Ovary (tissue), 9 donors: Measurements from ENCODE around the gene KIAA1217. TPM values are rescaled to one million over a fixed set of nuclear protein-coding genes. Genes with fewer than 3 reads are reported as not detected.

Source experiments
- DNase-seq, 5 donors: peaks; one replicate each; pipeline ENCODE4 v3.0.0-alpha.2; 2019 to 2020
- H3K27ac ChIP-seq, 2 donors: fragments of 200-600 bp; one replicate each; pipeline versions ENCODE4 v1.5.1 to v1.8.0; 2019 to 2022
- H3K27me3 ChIP-seq: fragments of 200-600 bp; one replicate; pipeline ENCODE4 v1.8.0; 2022
- H3K36me3 ChIP-seq: fragments of 200-600 bp; sonication (generic); one replicate; pipeline ENCODE4 v1.5.1; 2019
- H3K4me1 ChIP-seq: one replicate; pipeline ENCODE4 v1.8.1; 2013; ENCODE audit warnings: mild to moderate bottlenecking, moderate library complexity; ENCODE audit not compliant: insufficient read depth
- H3K4me3 ChIP-seq: fragments of 200-600 bp; sonication (generic); one replicate; pipeline ENCODE4 v1.5.1; 2017
- H3K9me3 ChIP-seq, 2 donors: fragments of 200-600 bp in 1 of 2; sonication (generic) in 1 of 2; one replicate each; pipeline versions ENCODE4 v1.5.1 to v1.8.1; 2013 to 2019; ENCODE audit warnings: mild to moderate bottlenecking in 1 of 2, moderate library complexity in 1 of 2
- EP300 ChIP-seq: sonication (generic); formaldehyde crosslinking; IDR thresholded peaks from one replicate; pipeline ENCODE4 v1.6.1; 2017; ENCODE audit warnings: antibody characterized with exemption
- POLR2A ChIP-seq: fragments of 450-650 bp; IDR thresholded peaks from one replicate; pipeline ENCODE4 v1.6.1; 2017; ENCODE audit warnings: antibody characterized with exemption, mild to moderate bottlenecking, moderate library complexity
- WGBS, 3 donors: extraction: QIAGEN DNeasy Blood & Tissue Kit in 1 of 3; methylation state at CpG; one replicate each; pipeline versions ENCODE4 v1.1.5 to v1.1.7; 2013 to 2017; 5-methylcytosine and 5-hydroxymethylcytosine counted together
- intact Hi-C, 4 donors: fragments of 100-400 bp; cut with DNase I; formaldehyde crosslinking; loops; one replicate each; pipeline versions ENCODE4 v1.11.0 to v1.15.1; 2022 to 2023
- polyA plus RNA-seq, 2 donors: library from polyadenylated mRNA; stranded (reverse); fragments of 200-250 nt in 1 of 2; fragments of 350-450 nt in 1 of 2; fragmentation: Illumina TruSeq in 1 of 2; extraction: RNeasy Lipid Tissue Mini Kit (QIAGEN cat#74804) in 1 of 2; gene quantifications; one replicate each; pipeline ENCODE4 v1.2.3, GENCODE V29; 2013 to 2014
- total RNA-seq, 7 donors: library from RNA; depleted of rRNA in 2 of 7; stranded (reverse); fragments of >200 nt in 2 of 7; fragmentation: NEBNext Ultra II Directional in 3 of 7; extraction: Animal tissue kit (Norgen Biotek cat#: 25700) in 3 of 7; gene quantifications; one replicate each; pipeline versions ENCODE4 v1.1.0 to v1.2.4, GENCODE V29; 2016 to 2023
- TF ChIP-seq, protein P1 (sequence below), 3 donors: fragments of 450-650 bp in 2 of 3; fragments of 200-600 bp in 1 of 3; IDR thresholded peaks; one replicate each; pipeline versions ENCODE4 v1.5.1 to v1.8.0; 2016 to 2022; ENCODE audit warnings: antibody characterized with exemption in 3 of 3, mild to moderate bottlenecking in 1 of 3
- donor health status: DM: no; HTN: no; CAD: no; lungs with moderate emphysema.
- donor health status: DM: no; HTN: no; CAD: no.
- donor health status: Bipolar disorder and iron deficiency.
- donor health status: DM: yes; HTN: yes; CAD: no.
- donor health status: DM: no; HTN: no; CAD: no.
- donor health status: DM: yes; HTN: yes; CAD: no.

Gene KIAA1217
- total and polyA plus RNA-seq, 9 donors = 7.2 to 47.1 (median 23.0) TPM

- Histone ChIP-seq H3K36me3 (no peaks in the 10 kb centered on the region), H3K27me3 (no peaks in the 10 kb centered on the region), H3K4me1 (no peaks in the 10 kb centered on the region), H3K4me3 (no peak overlapping the region), H3K9me3 (no peaks in the 10 kb centered on the region), H3K27ac (no peak overlapping the region)
- TF ChIP-seq, protein P1, sequence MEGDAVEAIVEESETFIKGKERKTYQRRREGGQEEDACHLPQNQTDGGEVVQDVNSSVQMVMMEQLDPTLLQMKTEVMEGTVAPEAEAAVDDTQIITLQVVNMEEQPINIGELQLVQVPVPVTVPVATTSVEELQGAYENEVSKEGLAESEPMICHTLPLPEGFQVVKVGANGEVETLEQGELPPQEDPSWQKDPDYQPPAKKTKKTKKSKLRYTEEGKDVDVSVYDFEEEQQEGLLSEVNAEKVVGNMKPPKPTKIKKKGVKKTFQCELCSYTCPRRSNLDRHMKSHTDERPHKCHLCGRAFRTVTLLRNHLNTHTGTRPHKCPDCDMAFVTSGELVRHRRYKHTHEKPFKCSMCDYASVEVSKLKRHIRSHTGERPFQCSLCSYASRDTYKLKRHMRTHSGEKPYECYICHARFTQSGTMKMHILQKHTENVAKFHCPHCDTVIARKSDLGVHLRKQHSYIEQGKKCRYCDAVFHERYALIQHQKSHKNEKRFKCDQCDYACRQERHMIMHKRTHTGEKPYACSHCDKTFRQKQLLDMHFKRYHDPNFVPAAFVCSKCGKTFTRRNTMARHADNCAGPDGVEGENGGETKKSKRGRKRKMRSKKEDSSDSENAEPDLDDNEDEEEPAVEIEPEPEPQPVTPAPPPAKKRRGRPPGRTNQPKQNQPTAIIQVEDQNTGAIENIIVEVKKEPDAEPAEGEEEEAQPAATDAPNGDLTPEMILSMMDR (IDR thresholded peaks at IDR 0.05) = no peak
- TF ChIP-seq POLR2A (no peak), EP300 (no peak)
- 92 to 100% (median 98%) methylated on average over 1 of the region's 1 CpG for WGBS, 3 donors
- intact Hi-C loops = no loop called here
- DNase-seq = no peak
Measured at GRCh38 chr10:24234784-24235183, 25.8 kb downstream of the KIAA1217 start.

GRCh38 chr10:24235471-24235870, 26.5 kb downstream of the KIAA1217 start:
- 61 to 77% (median 72%) methylated on average over 7 of the region's 7 CpGs for WGBS, 3 donors

DNA sequence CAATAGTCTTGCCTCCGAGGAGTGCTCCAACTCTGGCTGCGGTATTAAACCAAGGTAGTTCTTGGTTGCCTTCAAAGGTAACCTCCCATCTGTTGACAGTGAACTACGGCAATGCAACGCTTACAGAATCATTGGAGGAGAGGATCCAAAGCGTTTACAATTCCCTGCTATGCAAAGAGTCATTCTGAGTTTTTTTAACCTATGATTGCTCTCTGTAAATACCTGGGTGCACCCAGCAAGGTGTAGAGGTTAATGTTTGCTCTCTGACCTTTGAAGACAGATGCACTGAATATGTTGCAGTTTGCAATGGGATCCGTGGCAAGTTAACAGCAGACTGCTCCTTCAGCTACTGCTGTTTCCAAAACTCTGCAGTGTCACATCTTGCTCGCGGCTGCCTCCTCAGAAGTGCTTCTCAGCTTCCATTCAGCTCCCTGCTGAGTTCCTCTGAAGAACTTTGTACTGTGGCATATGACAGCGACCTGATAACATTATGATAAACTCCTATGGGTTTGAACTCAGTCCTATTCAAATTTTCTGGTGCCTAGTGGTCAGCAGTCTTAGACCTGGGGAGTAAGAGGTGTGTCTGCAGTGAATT, 29.0 kb downstream of the KIAA1217 start:
- H3K4me1 ChIP-seq = peaks cover 4% of the 10 kb centered on the region
- H3K4me3 ChIP-seq = no peak overlapping the region
- no peak for TF ChIP-seq EP300
- TF ChIP-seq, protein P1 (IDR thresholded peaks at IDR 0.05) = no peak
- no peak for TF ChIP-seq POLR2A
- DNase-seq = no peak
- H3K36me3 ChIP-seq = no peaks in the 10 kb centered on the region
- no peaks in the 10 kb centered on the region for H3K27me3 ChIP-seq
- WGBS, 3 donors = 81 to 85% (median 83%) methylated on average over 9 of the region's 9 CpGs
- intact Hi-C loops = no loop called here
- H3K9me3 ChIP-seq = no peaks in the 10 kb centered on the region
- no peak overlapping the region for H3K27ac ChIP-seq

More at GRCh38 chr10:24235471-24235870, 26.5 kb downstream of the KIAA1217 start:
- no peaks in the 10 kb centered on the region for H3K4me1 ChIP-seq
- no peak overlapping the region for H3K4me3 ChIP-seq
- intact Hi-C loops = no loop called here
- TF ChIP-seq POLR2A (no peak), EP300 (no peak)
- TF ChIP-seq, protein P1 (IDR thresholded peaks at IDR 0.05) = no peak
- H3K27me3 ChIP-seq = no peaks in the 10 kb centered on the region
- H3K9me3 ChIP-seq = no peaks in the 10 kb centered on the region
- no peaks in the 10 kb centered on the region for H3K36me3 ChIP-seq
- DNase-seq = no peak
- no peak overlapping the region for H3K27ac ChIP-seq

GRCh38 chr10:24238519-24239247, 29.7 kb downstream of the KIAA1217 start:
- no peak overlapping the region for H3K27ac ChIP-seq
- intact Hi-C loops = no loop called here
- H3K27me3 ChIP-seq = no peaks in the 10 kb centered on the region
- H3K36me3 ChIP-seq = no peaks in the 10 kb centered on the region
- H3K9me3 ChIP-seq = no peaks in the 10 kb centered on the region
- no peak overlapping the region for H3K4me3 ChIP-seq
- TF ChIP-seq EP300 = no peak
- TF ChIP-seq POLR2A = no peak
- TF ChIP-seq, protein P1 (IDR thresholded peaks at IDR 0.05) = no peak
- H3K4me1 ChIP-seq = peaks cover 4% of the 10 kb centered on the region
- DNase-seq = no peak
- WGBS, 3 donors = 42 to 62% (median 54%) methylated on average over 13 of the region's 13 CpGs
